Fibroblast of mammary gland (primary cell): Measurements from ENCODE around the gene GPATCH8.

Source experiments
- DNase-seq: peaks from one replicate; pipeline ENCODE4 v3.0.0-alpha.2; 2010; ENCODE audit warnings: low read depth
- H3K4me3 ChIP-seq: 2 replicates; pipeline ENCODE4 v1.5.1; 2011; ENCODE audit warnings: low read depth, mild to moderate bottlenecking, low read length, moderate library complexity; ENCODE audit not compliant: control insufficient read depth
- TF ChIP-seq, protein P1 (sequence below): conservative IDR thresholded peaks from 2 replicates; pipeline ENCODE4 v1.5.1; 2011; ENCODE audit warnings: low read depth, low read length, inconsistent platforms; ENCODE audit not compliant: control insufficient read depth, insufficient read depth

GPATCH8 gene

DNA sequence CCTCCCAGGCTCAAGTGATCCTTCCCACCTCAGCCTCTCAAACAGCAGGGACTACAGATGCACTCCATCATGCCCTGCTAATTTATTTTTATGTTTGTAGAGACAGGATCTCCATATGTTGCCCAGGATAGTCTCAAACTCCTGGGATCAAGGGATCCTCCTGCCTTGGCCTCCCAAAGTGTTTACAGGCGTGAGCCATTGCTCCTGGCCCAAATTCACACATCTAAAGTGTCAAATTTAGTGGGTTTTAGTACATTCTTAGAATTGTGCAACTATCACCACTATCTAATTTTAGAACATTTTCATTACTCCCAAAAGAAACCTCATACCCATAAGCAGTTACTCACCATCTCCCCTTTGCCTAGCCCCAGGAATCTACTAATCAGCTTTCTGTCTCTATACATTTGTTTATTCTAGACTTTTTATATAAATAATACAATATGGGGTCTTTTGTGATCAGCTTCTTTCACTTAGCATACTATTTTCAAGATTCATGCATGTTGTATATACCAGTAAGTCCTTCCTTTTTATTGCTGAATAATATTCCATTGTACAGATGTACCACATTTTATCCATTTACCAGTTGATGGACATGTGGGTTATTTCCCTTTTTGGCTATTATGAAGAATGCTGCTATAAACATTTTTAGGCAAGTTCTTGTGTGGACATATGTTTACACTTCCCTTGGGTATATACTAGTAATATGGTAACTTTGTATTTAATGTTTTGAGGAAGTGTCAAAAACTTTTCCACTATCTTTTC lies 88.6 kb downstream of the GPATCH8 start:
- DNase-seq = no peak
- TF ChIP-seq, protein P1, sequence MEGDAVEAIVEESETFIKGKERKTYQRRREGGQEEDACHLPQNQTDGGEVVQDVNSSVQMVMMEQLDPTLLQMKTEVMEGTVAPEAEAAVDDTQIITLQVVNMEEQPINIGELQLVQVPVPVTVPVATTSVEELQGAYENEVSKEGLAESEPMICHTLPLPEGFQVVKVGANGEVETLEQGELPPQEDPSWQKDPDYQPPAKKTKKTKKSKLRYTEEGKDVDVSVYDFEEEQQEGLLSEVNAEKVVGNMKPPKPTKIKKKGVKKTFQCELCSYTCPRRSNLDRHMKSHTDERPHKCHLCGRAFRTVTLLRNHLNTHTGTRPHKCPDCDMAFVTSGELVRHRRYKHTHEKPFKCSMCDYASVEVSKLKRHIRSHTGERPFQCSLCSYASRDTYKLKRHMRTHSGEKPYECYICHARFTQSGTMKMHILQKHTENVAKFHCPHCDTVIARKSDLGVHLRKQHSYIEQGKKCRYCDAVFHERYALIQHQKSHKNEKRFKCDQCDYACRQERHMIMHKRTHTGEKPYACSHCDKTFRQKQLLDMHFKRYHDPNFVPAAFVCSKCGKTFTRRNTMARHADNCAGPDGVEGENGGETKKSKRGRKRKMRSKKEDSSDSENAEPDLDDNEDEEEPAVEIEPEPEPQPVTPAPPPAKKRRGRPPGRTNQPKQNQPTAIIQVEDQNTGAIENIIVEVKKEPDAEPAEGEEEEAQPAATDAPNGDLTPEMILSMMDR = no peak
- H3K4me3 ChIP-seq = no peak overlapping the region

DNA sequence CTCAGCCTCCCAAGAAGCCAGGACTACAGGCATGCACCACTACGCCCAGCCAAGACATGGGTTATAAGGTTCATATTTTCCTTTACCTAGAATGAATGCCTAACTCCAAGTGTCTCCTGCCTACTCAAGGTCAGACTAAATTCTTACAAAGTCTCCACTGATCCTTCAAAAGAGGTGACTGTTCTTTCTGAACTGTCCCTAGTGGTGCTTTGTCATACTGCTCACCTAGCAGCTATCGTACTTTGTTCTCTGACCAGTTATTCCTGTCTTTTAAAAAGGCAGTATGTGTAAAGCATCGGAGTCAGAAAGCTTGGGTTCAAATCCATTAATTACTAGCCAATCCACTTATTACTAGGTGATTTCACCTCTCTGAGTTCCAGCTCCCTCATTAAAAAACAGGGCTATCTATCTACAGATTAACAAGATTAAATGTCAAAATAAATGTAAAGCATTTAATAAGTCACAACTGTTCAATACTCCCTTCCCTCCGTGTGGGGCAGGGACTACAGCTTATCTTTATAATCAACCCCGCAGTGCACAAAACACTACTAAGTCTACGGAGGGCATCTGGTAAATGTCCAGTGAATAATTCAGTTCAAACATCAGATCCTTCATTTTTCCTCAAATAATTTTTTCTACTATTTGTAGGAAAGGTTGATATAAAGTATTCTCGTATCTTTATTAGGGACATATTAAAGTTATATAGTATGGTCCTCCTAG lies 93.7 kb downstream of the GPATCH8 start:
- H3K4me3 ChIP-seq = no peak overlapping the region
- TF ChIP-seq, protein P1 = no peak
- no peak for DNase-seq

DNA sequence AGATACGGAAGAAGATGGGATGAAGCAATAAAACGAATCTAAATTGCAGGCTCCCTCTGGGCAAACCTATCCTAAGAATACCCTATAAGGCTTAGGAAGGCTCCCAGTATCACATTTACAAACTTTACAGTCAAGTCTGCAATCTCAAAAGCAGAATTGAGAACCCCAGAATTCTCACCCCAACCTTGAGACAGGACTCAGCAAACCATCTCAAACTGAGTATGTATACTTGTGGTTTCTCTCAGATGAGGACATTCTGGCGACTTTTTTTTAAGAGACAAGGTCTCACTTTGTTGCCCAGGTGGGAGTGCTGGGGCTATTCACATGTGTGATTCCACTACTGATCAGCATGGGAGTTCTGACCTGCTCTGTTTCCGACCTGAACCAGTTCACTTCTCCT lies 94.4 kb downstream of the GPATCH8 start:
- no peak for DNase-seq
- H3K4me3 ChIP-seq = no peak overlapping the region
- TF ChIP-seq, protein P1 = no peak

DNA sequence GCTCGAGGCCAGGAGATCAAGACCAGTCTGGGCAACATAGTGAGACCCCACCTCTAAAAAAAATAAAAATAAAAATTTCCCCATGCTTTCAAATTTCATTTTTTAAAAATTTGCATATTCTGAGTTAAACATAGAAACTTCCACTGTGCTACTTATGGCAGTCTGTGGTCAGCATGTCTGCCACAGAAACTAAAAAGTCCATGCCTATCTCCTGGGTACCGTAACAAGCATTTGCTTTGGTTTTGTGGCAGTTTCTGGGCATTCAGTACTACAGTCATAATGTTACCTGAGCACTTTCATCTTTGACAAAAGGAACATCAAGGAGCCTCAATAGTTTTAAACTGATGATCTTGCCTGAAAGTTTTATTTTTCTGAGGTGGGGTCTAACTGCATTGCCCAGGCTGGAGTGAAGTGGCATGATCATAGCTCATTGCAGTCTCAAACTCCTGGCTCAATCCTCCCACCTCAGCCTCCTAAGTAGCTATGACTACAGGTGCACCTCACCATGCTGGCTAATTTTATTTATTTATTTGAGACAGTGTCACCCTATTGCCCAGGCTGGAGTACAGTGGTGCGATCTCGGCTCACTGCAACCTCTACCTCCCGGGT lies 100.5 kb downstream of the GPATCH8 start:
- DNase-seq = no peak
- H3K4me3 ChIP-seq = no peak overlapping the region
- TF ChIP-seq, protein P1 = no peak

DNA sequence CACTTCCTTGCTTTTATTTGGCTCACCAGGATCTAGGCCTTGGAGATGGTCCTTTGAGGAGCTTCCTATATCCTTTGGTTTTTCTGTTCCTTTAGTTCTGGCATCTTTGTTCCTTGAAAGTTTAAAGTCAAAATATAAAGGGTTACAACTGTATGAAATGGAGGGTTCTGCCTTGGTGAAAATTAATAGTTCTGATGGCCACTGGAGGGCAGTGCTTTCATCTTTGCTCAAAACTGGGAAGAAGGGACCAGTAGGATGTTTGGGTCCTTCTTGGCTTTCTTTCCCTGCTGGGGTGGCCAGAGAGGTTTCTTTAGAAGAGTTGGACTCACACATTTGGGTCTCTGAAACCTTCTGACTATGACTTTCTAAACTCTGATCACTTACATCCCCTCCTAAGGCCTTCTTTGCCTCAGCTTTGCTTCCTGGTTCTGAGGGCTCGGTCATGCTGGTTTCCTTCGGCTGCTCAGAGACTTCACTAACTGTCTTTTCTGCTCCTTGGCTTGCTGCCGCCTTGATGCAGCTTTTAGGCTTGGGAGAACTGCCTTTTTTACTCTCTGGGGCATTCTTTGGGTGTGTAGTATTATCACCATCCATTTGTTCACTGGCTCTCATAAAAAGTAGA lies 102.9 kb downstream of the GPATCH8 start:
- H3K4me3 ChIP-seq = no peak overlapping the region
- DNase-seq = peak; percentile 36
- TF ChIP-seq, protein P1 = peak; percentile 53
